HG02763 (cell line): ENCODE measurements around the gene ADH1A.
"Not testable (repeated sequence)": the region's sequence is repeated elsewhere in the genome, so short reads cannot be mapped to it uniquely, and the experiment has no call there.

Experiments
- ATAC-seq: cut with Tn5 transposase; IDR thresholded peaks from one replicate; pipeline ENCODE4 v1.9.1; 2021; ENCODE audit warnings: mild to moderate bottlenecking, moderate library complexity; ENCODE audit not compliant: unreplicated experiment

The ADH1A gene

DNA sequence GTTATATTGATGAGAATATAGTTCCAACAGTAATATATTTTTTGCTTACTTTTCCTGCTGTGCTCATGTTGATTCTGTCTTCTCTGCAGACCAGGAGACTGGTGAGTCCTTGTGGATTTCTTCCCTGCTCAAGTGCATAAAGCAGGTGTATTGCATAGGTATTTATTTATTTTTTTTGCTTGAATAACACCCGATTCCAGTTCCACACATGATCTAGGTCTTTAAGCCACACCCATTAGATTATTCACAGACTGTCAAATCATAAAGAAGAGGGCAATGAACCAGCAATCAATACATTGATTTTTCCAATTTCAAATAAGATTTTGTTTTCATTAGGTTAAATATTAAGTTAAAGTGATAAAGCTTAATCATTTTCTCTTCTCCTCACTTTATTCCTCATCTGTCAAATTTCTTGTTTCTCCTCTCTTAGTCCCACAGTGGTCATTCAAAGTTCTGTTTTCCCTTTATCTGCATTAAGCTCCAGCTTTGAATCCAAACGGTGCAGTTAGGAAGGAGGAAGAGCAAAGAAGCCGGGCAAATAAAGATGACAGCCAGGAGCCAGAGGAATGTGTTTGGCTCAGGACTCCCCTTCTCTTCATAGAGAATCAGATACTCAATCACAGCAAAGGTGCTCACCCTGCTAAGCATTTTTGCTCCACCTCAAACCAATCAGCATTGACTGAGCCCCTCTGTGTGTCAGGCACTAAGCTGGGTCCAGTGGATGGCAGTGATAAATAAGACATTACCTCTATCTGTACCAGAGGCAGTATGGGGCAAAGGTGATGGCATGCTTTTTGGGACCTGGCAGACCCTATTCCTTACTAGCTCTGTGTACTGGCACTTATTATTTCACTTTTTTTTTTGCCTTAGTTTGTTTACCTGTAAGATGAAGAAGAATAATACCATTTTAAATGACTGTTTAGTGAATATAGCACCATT lies at the start of gene ADH1A:
Gene ADH1A, minus strand, starts transcription at position 138 of the 939 bp plus-strand sequence. Its CDS starts 71 bp downstream, at position 67.
- ATAC-seq = no peak

DNA sequence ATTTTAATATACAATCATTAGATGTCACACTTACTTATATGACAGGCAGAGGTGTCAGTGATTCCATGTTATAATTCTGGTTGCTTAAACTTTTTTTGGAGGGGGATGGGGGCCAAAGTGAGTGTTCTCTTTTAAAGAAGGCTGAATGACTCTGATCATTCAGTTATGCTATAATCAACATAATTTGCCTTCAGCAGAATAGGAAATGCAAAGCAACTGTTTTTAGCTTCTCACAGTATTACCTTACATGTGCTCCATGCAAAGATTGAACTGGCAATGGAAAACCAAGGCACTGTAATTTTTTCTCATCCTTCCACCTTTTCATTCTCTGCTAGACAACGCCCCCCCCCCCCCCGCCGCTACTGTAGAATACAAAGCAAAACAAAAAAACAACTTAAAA lies 48.4 kb upstream of the ADH1A start:
- no peak for ATAC-seq

DNA sequence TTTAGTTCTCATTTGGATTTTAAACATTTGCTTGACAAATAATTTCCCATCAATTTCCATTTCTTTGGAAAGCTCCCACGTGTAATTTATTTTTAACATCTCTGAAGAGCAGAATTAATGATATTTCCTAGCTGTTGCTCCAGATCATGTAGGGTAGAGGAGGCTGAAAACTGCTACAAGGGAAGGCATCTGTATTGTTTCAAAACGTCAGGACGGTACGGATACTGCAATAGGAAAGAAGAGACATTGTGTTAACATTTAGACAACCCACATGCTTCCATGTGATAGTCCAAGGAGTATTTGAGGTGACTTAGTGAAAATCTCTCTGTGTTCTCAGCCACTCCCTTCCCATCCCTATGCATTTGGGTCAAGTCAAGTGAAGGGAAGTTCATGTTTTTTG lies 45.8 kb upstream of the ADH1A start:
- ATAC-seq = no peak

DNA sequence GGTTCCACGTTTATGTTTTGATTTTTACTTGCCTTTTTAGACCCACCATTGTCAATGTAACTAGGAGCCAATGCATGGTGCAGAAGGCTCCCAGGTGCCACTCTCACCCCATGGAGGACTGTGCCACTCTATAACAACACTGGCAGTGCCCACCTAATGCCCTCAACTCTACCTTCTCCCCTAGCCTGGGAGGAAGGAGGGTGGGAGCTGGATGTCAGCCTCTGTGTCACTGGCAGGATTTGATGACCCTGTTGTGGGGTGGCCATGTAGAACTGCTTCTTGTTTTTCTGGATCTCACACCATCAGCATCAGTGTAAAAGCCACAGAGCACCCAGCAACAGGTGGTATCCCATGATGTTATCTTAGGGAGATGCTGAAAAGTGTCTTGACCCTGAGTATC lies 44.1 kb upstream of the ADH1A start:
- no peak for ATAC-seq

DNA sequence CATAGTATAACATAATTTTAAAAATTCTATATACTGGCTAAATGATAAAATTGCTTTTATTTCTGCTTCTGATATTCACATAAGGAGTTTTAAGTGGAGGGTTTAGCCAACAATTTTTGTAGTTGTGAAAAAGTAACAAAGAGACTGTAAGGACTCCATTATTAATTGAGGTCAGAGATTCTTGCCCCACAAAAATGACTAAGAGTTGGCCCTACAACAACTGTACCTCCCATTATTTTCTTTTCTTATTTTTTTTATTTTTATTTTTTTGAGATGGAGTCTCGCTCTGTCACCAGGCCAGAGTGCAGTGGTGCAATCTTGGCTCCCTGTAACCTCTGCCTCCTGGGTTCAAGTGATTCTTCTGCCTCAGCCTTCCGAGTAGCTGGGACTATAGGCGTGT lies 39.9 kb upstream of the ADH1A start:
- ATAC-seq = no peak

DNA sequence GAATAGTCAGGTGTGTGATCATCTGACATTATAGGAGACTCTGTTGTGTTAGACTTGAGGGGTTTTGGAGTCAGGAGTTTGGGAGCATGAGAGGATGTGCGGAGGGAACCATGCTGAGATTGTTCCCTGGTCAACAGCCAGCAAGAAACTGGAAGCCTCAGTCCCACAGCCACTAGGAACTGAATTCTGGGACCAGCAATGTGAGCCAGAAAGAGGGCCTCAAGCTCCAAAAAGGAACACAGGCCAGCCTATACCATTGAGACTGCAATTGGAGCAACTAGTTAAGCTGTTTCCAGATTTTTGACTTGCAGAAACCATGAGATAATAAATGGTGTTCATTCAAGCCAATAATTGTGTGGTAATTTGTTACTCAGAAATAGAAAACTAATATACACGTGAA lies 39.1 kb upstream of the ADH1A start:
- ATAC-seq = no peak

DNA sequence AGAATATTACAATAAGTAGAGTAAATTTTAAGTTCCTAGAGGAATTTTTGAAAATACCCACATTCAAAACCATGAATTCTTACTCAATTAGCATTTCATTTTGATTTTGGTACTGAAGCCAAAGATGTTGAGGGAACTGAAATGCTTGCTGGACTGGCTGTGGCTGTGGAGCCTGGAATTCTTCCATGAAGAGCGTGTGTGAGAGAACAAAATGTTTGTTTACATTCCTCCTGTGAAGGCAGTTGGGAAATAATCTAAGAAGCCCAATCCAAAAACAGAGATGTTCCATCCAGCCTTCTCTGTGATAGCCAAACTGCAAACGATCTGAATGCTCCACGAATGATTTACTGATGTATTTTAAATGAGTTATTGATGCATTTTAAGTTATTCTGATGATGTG lies 34.2 kb upstream of the ADH1A start:
- ATAC-seq = no peak

DNA sequence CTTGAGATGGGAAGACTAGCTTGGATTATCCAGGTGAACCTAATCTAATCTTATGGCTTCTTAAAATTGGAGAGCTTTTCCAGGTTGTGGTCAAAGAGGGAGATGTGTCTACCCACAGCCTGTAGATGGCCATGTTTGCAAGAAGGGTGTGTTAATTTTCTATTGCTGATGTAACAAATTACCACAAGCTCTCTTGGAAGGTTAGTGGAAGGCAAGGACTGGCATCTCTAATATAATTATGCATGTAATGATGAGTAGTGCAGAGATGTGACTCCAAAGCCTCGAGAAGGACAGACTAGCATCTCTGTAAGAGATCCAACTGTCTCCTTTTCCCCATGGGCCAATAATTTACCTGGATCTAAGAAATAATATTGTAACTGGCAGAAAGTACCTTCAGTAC lies 33.6 kb upstream of the ADH1A start:
- ATAC-seq = no peak

DNA sequence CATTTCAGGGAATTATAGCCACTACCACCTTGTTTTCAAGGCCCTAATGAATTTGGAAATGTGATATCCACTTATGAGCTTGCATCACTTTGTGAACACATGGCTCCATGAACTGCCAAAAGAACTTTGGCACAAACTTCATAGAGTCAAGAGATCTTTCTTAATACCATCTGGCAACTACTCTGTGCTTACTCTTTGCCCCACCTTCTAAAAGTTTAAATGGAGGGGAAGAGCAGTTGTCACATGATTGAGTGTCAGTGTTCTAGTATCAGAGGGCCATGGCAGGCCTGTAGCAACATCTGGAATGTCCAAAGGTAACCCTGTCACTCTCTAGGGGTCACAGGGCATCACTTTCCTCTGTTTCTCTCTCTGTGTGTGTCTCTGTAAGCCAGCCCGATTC lies 33.0 kb upstream of the ADH1A start:
- ATAC-seq = no peak

DNA sequence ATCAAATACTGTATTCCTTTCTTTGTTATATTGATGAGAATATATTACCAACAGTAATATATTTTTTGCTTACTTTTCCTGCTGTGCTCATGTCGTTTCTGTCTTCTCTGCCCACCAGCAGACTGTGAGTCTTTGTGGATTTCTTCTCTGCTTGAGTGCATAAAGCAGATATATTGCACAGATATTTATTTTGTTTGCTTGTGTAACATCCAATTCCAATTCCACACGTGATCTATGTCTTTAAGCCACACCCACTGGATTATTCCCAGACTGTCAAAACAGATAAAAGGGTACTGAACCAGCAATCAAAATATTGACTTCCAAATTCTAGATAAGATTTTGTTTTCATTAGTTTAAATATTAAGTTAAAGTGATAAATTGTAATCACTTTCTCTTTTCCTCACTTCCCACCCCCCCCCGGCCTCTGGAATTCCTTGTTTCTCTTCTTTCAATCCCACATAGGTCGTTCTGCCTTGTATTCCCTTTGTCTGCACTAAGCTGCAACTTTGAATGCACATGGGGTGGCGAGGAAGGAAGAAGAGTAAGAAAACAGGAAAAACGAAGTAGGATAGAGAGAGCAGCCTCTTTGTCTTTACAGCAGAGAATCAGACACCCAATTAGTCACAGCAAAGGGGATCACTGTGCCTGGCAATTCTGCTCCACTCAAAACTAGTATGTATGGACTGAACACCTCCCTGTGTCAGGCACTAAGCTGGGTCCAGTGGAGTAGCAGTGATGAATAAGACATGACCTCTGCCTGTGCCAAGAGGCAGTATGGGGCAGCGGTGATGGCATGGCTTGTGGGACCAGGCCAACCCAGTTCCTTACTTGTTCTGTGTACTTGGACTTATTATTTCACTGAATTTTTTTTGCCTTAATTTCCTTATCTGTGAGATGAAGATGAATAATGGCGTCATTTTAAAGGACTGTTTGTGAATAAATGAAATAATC lies 30.7 kb upstream of the ADH1A start, which contains the start of gene ADH1B:
Gene ADH1B, minus strand, starts transcription at position 161 of the 951 bp plus-strand sequence. Its CDS starts 70 bp downstream, at position 91.
- ATAC-seq = no peak

DNA sequence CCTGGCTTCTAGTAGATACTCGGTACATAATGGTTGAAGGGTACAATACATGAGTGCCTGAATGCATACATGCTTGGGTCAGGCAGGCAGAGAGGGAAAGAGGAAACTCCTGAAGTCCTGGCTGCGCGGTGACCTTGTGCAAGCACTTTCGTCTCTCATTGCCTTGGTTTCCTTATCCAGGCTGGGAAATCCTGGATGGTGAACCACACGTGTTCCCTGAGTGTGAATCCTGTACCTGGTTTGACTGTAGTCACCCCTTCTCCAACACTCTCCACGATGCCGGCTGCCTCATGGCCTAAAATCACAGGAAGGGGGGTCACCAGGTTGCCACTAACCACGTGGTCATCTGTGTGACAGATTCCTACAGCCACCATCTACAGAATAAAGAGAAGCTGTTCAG lies 27.0 kb upstream of the ADH1A start:
- not testable (repeated sequence) for ATAC-seq

DNA sequence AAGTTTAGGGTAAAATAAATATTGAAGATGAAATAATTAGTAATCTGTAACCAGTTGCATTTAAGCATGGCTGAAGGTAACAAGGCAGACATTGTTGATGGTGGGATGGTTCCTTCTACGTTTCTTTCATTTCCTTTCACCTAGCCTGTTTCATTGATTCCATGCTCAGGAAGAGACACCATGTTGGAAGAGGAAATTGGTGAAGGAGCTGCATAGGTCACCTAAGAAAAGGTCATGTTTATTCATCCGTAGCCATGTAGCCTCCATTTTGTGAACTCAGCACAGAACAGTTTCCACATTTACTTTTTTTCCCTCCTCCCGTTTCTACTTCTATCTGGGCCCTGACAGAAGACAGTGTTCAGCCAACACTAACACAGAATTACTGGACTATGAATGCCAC lies 26.6 kb upstream of the ADH1A start:
- no peak for ATAC-seq

DNA sequence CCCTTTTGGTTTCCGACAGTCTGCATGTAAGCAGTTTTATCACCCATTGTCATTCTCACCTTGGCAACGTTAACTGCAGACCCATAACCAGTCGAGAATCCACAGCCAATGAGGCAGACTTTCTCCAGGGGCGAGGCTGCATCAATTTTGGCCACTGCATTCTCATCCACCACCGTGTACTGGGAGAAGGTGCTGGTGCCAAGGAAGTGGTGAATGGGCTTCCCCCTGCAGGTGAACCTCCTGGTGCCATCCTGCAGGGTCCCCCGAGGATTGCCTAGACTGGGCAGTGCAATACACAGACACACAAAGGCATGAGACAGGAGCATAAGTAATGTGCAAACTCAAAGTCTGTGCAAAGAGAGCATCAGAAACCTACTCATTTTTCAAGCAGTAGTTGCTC lies 25.1 kb upstream of the ADH1A start:
- no peak for ATAC-seq

DNA sequence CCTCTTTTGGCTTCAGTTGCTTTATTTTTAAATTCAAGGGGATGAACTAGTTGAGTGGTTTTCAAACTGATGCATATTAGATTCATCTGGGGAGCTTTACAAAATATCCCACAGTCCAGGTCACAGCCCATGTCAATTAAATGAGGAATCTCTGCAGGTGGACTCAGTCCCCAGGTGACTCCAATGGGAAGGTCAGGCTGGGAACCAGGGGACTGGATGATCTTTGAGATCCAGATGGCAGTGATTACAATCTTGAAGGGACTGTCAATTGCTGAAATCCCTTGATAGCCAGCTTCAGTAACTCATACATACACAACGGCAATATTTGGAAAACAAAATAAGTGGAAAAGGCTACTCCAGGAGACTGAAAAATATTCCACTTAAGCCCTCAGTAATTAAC lies 23.4 kb upstream of the ADH1A start:
- ATAC-seq = no peak

DNA sequence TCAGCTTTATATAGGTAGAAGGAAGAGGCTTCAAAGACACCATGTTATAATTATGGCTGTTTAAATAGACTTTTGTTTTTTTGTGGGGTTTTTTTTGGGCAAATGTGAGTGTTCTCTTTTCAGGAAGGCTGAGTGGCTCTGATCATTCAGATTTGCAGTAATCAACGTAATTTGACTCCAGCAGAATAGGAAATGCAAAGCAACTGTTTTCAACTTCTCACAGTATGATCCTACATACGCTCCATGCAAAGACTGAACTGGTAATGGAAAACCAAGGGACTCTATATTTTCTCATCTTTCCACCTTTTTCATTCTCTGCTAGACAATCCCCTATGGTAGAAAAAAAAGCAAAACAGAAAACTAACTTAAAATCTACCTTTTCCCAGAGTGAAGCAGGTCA lies 19.6 kb upstream of the ADH1A start:
- ATAC-seq = no peak

DNA sequence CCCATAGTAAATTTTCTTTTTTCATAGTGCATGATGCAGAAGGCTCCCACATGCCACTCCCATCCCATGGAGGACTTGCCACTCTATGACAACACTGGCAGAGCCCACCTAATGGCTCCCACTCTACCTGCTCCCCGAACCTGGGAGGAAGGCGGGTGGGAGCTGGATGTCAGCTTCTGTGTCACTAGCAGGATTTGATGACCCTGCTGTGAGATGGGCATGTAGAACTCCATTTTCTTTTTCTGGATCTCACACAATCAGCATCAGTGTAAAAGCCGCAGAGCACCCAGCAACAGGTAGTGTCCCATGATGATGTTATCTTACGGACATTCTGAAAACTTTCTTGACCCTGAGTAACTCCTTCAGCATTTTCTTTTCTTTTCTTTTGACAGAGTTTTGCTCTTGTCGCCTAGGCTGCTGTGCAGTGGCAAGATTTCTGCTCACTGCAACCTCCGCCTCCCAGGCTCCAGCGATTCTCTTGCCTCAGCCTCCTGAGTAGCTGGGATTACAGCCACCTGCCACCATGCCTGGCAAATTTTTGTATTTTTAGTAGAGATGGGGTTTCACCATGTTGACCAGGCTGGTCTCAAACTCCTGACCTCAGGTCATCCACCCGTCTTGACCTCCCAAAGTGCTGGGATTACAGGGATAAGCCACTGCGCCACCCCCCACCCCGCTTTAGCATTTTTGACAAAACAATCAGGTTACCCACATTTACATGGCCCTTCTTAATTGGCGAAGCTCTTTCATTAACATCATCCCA lies 15.0 kb upstream of the ADH1A start:
- ATAC-seq = no peak

DNA sequence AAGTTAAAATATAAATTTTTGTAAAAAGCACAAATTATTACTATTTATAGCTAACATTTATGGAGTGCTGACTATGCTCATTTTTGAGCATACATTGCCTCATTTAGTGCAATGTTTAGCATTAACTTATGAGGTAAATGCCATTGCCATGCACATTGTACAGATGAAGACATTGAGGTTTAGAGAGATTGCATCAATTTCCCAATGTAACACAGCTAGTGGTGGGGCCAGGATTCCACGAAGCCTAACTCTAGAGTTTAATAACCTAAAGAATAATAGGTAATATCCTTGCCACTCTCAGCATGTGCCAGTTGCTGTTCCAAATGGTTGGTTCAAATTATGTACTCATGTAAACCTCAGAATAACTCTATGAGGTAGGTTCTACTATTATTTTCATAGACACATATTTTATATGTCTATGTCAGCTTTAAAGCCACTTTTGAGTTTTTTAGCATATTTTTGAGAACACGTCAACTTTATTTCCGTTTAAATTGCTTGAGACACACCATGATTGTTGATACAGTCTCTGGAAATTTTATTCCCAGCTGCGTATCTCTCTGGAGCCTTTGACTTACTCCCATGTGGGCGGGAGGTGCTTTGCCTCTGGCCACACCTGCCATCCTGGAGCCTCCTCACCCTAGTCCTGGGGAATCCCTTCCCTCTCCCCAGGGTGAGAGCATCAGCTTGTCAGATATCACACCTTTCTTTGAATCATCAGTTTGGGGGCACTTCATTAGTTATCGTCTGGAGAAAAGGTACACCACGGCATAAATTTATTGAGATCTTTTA lies 10.8 kb upstream of the ADH1A start:
- no peak for ATAC-seq

DNA sequence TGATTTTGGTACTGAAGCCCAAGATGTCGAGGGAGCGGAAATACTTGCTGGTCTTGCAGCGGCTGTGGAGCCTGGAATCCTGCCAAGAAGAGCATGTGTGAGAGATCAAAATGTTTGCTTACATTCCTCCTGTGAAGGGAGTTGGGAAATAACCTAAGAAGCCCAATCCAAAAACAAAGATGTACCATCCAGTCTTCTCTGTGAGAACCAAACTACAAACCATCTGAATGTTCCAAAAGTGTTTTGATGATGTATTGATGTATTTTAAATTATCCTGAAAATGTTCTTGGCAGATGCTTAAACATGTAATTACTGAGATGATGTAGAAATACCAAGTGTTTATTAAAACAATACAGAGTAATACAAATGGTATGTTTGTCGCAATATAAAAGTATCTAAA lies 10.1 kb upstream of the ADH1A start:
- no peak for ATAC-seq

DNA sequence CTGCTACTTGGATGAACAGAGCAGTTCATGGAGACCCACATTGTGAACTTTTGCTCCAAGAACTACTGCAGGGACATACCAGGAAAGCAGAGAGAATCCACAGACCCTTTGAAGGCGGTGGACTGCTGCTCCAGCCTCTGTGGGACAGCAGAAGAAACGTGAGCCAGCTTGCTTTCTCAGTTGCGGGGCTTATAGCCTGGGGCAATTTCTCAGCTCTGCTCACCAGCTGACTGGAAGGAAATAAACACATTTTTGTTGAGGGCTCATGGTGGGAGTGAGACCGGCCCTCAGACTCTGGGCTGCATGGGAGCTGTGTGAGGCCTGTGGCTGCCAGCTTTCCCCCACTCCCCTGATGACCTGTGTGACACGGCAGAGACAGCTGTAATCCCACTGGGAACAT lies 2.6 kb upstream of the ADH1A start:
- ATAC-seq = no peak

DNA sequence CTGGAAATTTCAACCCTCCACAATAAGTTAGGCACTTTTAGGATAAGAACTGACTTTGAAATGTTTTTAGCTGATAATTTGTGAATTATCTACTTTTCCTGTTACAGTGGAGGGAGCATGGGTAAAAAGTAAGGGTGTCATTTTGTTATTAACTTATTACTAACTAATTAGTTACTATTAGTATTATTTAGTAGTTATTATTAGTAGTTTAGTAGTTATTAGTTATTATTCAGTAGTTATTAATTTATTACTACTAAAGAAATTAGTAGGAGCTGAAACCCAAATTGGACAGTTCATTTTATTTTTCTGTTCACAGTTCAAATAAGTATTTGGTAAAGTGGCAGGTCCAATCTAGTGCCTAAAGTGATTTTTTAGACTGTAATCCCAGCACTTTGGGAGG lies 5.4 kb downstream of the ADH1A start:
- no peak for ATAC-seq
